ENCODE measurements around the gene TUBGCP5.
A peak's percentile ranks its signal among the peaks of the same experiment; 100 is the strongest.

The TUBGCP5 gene

GRCh38 chr15:22973987-22974386 is 65.4 kb downstream of the TUBGCP5 start:
- no peak for DNase-seq

- peak; percentile 17 for DNase-seq
Observed at GRCh38 chr15:22973286-22973685, 66.1 kb downstream of the TUBGCP5 start.

GRCh38 chr15:22969489-22969888 is 69.9 kb downstream of the TUBGCP5 start:
- DNase-seq: no peak

GRCh38 chr15:22968366-22968765 is 71.0 kb downstream of the TUBGCP5 start:
- no peak for DNase-seq

GRCh38 chr15:22967084-22967770 is 72.1 kb downstream of the TUBGCP5 start:
- no peak for DNase-seq

- DNase-seq: no peak
Observed at GRCh38 chr15:22966321-22967083, 72.9 kb downstream of the TUBGCP5 start.

GRCh38 chr15:22963641-22964040 is 75.7 kb downstream of the TUBGCP5 start:
- no peak for DNase-seq

- DNase-seq: no peak
Observed at GRCh38 chr15:22962611-22963010, 76.8 kb downstream of the TUBGCP5 start.

- no peak for DNase-seq
Observed at GRCh38 chr15:22961762-22962161, 77.6 kb downstream of the TUBGCP5 start.

GRCh38 chr15:22960556-22960955 is 78.8 kb downstream of the TUBGCP5 start:
- no peak for DNase-seq

GRCh38 chr15:22960126-22960525 is 79.2 kb downstream of the TUBGCP5 start:
- DNase-seq: no peak

- DNase-seq: no peak
Observed at GRCh38 chr15:22959321-22960101, 79.9 kb downstream of the TUBGCP5 start.

GRCh38 chr15:22958487-22959280 is 80.7 kb downstream of the TUBGCP5 start:
- no peak for DNase-seq

- DNase-seq: no peak
Observed at GRCh38 chr15:22956978-22957260, 82.5 kb downstream of the TUBGCP5 start.

- DNase-seq: no peak
Observed at GRCh38 chr15:22956257-22956977, 83.0 kb downstream of the TUBGCP5 start.

GRCh38 chr15:22955544-22956119 is 83.7 kb downstream of the TUBGCP5 start:
- no peak for DNase-seq

GRCh38 chr15:22954798-22955543 is 84.4 kb downstream of the TUBGCP5 start:
- no peak for DNase-seq

GRCh38 chr15:22954326-22954725 is 85.0 kb downstream of the TUBGCP5 start:
- DNase-seq: no peak

GRCh38 chr15:22952796-22953579 is 86.4 kb downstream of the TUBGCP5 start:
- DNase-seq: no peak
